GM23338 (cell line): Measurements from ENCODE around the gene UTP18.

ENCODE experiments used
- TF ChIP-seq, protein P1 (sequence below), 2 experiments: fragments of 200-600 bp in 1 of 2; sonication (generic) in 1 of 2; conservative IDR thresholded peaks; 2 replicates each; pipeline versions ENCODE4 v1.5.1 to v1.6.1; 2016 to 2017; ENCODE audit warnings: antibody characterized with exemption in 2 of 2, low read depth in 2 of 2, mild to moderate bottlenecking in 2 of 2, moderate library complexity in 1 of 2
- TF ChIP-seq, protein P2 (sequence below): IDR thresholded peaks from 2 replicates; pipeline ENCODE4 v1.6.1; 2016; ENCODE audit warnings: antibody characterized with exemption

DNA sequence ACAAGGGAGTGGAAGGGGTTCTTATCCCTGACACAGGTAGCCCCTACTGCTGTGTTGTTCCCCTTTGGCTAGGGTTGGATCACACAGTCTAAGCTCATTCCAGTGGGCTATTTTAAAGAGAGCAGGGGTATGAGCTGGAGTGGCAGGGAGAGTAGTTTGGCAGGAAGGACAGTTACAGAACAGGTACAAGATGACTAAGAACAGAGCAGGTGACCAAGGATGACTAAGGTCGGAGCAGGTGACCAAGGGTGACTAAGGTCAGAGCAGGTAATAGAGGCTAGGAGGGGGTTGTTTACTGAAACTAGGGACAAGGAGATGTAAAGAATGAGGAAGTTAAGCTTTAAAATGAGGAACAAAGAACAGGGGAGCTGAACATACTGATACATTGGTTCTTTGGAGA lies 58.8 kb downstream of the UTP18 start:
- TF ChIP-seq, protein P1, sequence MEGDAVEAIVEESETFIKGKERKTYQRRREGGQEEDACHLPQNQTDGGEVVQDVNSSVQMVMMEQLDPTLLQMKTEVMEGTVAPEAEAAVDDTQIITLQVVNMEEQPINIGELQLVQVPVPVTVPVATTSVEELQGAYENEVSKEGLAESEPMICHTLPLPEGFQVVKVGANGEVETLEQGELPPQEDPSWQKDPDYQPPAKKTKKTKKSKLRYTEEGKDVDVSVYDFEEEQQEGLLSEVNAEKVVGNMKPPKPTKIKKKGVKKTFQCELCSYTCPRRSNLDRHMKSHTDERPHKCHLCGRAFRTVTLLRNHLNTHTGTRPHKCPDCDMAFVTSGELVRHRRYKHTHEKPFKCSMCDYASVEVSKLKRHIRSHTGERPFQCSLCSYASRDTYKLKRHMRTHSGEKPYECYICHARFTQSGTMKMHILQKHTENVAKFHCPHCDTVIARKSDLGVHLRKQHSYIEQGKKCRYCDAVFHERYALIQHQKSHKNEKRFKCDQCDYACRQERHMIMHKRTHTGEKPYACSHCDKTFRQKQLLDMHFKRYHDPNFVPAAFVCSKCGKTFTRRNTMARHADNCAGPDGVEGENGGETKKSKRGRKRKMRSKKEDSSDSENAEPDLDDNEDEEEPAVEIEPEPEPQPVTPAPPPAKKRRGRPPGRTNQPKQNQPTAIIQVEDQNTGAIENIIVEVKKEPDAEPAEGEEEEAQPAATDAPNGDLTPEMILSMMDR (conservative IDR thresholded peaks at IDR 0.05; ENCODE audit: low read depth in 2 of 2), result no peak
- TF ChIP-seq, protein P2, sequence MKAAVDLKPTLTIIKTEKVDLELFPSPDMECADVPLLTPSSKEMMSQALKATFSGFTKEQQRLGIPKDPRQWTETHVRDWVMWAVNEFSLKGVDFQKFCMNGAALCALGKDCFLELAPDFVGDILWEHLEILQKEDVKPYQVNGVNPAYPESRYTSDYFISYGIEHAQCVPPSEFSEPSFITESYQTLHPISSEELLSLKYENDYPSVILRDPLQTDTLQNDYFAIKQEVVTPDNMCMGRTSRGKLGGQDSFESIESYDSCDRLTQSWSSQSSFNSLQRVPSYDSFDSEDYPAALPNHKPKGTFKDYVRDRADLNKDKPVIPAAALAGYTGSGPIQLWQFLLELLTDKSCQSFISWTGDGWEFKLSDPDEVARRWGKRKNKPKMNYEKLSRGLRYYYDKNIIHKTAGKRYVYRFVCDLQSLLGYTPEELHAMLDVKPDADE, result no peak
